ENCODE results near the gene KLHL9. TPM values are rescaled to one million over a fixed set of nuclear protein-coding genes. Genes with fewer than 3 reads are reported as not detected.
"Not testable (repeated sequence)": the region's sequence is repeated elsewhere in the genome, so short reads cannot be mapped to it uniquely, and the experiment has no call there.

The KLHL9 gene
- 10 to 100 TPM; 17.7 to 30.7 (median 19.4) TPM for total RNA-seq

GRCh38 chr9:21334701-21335632 is at the start of gene KLHL9:
KLHL9 (minus strand) TSS chr9:21335404; CDS start chr9:21334859, 545 bp downstream.
- DNase-seq (ENCODE audit: low spot score) (peak; percentile 54), ATAC-seq (ENCODE audit: low FRiP score) (peak; percentile 97)
- TF ChIP-seq CTCF (IDR thresholded peaks at IDR 0.05) = no peak

- no peak for ATAC-seq (ENCODE audit: low FRiP score)
- DNase-seq (ENCODE audit: low spot score) = no peak
- no peak for TF ChIP-seq CTCF (IDR thresholded peaks at IDR 0.05)
Measured at GRCh38 chr9:21383627-21384026, 48.4 kb upstream of the KLHL9 start.

- no peak for ATAC-seq (ENCODE audit: low FRiP score)
Measured at GRCh38 chr9:21381448-21382339, 46.5 kb upstream of the KLHL9 start.

GRCh38 chr9:21371467-21371866 is 36.3 kb upstream of the KLHL9 start:
- not testable (repeated sequence) for ATAC-seq (ENCODE audit: low FRiP score); DNase-seq (ENCODE audit: low spot score)

More at GRCh38 chr9:21381448-21382339, 46.5 kb upstream of the KLHL9 start:
- no peak for TF ChIP-seq CTCF (IDR thresholded peaks at IDR 0.05)
- no peak for DNase-seq (ENCODE audit: low spot score)

- DNase-seq (ENCODE audit: low spot score) (no peak), ATAC-seq (ENCODE audit: low FRiP score) (no peak)
- TF ChIP-seq CTCF (IDR thresholded peaks at IDR 0.05) = no peak
Measured at GRCh38 chr9:21367957-21368356, 32.8 kb upstream of the KLHL9 start, which contains the start of gene IFNA13. IFNA13 (minus strand) TSS chr9:21368057; CDS start chr9:21368010, 47 bp downstream.

- DNase-seq (ENCODE audit: low spot score); ATAC-seq (ENCODE audit: low FRiP score): not testable (repeated sequence)
Measured at GRCh38 chr9:21367169-21367568, 32.0 kb upstream of the KLHL9 start.

- no peak for DNase-seq (ENCODE audit: low spot score)
- TF ChIP-seq CTCF (IDR thresholded peaks at IDR 0.05) = no peak
Measured at GRCh38 chr9:21362287-21362686, 27.1 kb upstream of the KLHL9 start.

More at GRCh38 chr9:21362287-21362686, 27.1 kb upstream of the KLHL9 start:
- ATAC-seq (ENCODE audit: low FRiP score) = no peak
